ENCODE measurements around the gene ZBTB20.
A peak's percentile ranks its signal among the peaks of the same experiment; 100 is the strongest.

Gene ZBTB20

GRCh38 chr3:114528517-114528916 lies 618.6 kb downstream of the ZBTB20 start:
- ChIA-PET POLR2A (ENCODE audit: low non-redundant PET) (no interaction called here), CTCF (interaction anchor here (0.6 kb wide), 1 partner anchor 169 kb away, joined by 4 read pairs; no protein-coding TSS in a partner anchor)
- TF ChIP-seq CTCF (conservative IDR thresholded peaks at IDR 0.05; ENCODE audit: low read depth), result no peak
- DNase-seq (ENCODE audit: low spot score), result no peak
- no peak overlapping the region for H3K27ac ChIP-seq

- peak; percentile 10 for DNase-seq (ENCODE audit: low spot score)
Observed at GRCh38 chr3:114527036-114527644, 619.9 kb downstream of the ZBTB20 start.

GRCh38 chr3:114525278-114525677 lies 621.8 kb downstream of the ZBTB20 start:
- CTCF ChIA-PET, result interaction anchor here (0.6 to 1.4 kb wide), 2 partner anchors 75 to 106 kb away, joined by 3 to 4 read pairs; no protein-coding TSS in a partner anchor
- no peak overlapping the region for H3K27ac ChIP-seq
- no peak for TF ChIP-seq CTCF (conservative IDR thresholded peaks at IDR 0.05; ENCODE audit: low read depth)
- DNase-seq (ENCODE audit: low spot score), result no peak
- POLR2A ChIA-PET (ENCODE audit: low non-redundant PET), result no interaction called here

More at GRCh38 chr3:114527036-114527644, 619.9 kb downstream of the ZBTB20 start:
- peak; percentile 24; the same call in 1 of the 2 replicates for TF ChIP-seq CTCF (conservative IDR thresholded peaks at IDR 0.05; ENCODE audit: low read depth)
- H3K27ac ChIP-seq, result no peak overlapping the region
- ChIA-PET CTCF (interaction anchor here (0.6 to 0.8 kb wide), 3 partner anchors 16 to 433 kb away, joined by 3 to 4 read pairs (median 4); no protein-coding TSS in a partner anchor), POLR2A (ENCODE audit: low non-redundant PET) (no interaction called here)

- ChIA-PET POLR2A (ENCODE audit: low non-redundant PET) (no interaction called here), CTCF (no interaction called here)
- peak; percentile 29 for DNase-seq (ENCODE audit: low spot score)
- H3K27ac ChIP-seq, result no peak overlapping the region
- no peak for TF ChIP-seq CTCF (conservative IDR thresholded peaks at IDR 0.05; ENCODE audit: low read depth)
Observed at GRCh38 chr3:114519415-114519814, 627.7 kb downstream of the ZBTB20 start.

- TF ChIP-seq CTCF (conservative IDR thresholded peaks at IDR 0.05; ENCODE audit: low read depth), result no peak
- DNase-seq (ENCODE audit: low spot score), result no peak
- H3K27ac ChIP-seq, result no peak overlapping the region
- POLR2A ChIA-PET (ENCODE audit: low non-redundant PET), result no interaction called here
- CTCF ChIA-PET, result no interaction called here
Observed at GRCh38 chr3:114518206-114518808, 628.8 kb downstream of the ZBTB20 start.

GRCh38 chr3:114510201-114510600 lies 636.9 kb downstream of the ZBTB20 start:
- POLR2A ChIA-PET (ENCODE audit: low non-redundant PET), result no interaction called here
- no peak overlapping the region for H3K27ac ChIP-seq
- CTCF ChIA-PET, result no interaction called here
- no peak for DNase-seq (ENCODE audit: low spot score)
- no peak for TF ChIP-seq CTCF (conservative IDR thresholded peaks at IDR 0.05; ENCODE audit: low read depth)

All from RWPE1 (cell line).